ENCODE results near the gene KLHL22.
A peak's percentile ranks its signal among the peaks of the same experiment; 100 is the strongest.
"Not testable (repeated sequence)": the region's sequence is repeated elsewhere in the genome, so short reads cannot be mapped to it uniquely, and the experiment has no call there.

Gene KLHL22

GRCh38 chr22:20494978-20495860, at the start of gene KLHL22:
TSS of gene KLHL22 (minus strand) at chr22:20495795. CDS start at chr22:20489211, 6,584 bp downstream.
- peak within 1 kb of the TSS; percentile 74 for H3K4me3 ChIP-seq (ENCODE audit: low read depth, low read length)
- no peak for TF ChIP-seq CTCF (IDR thresholded peaks at IDR 0.05; ENCODE audit: low read depth, low read length)

GRCh38 chr22:20545318-20545634, 49.7 kb upstream of the KLHL22 start:
- not testable (repeated sequence) for H3K4me3 ChIP-seq (ENCODE audit: low read depth, low read length)

GRCh38 chr22:20542736-20543135, 47.1 kb upstream of the KLHL22 start:
- no peak overlapping the region for H3K4me3 ChIP-seq (ENCODE audit: low read depth, low read length)
- no peak for TF ChIP-seq CTCF (IDR thresholded peaks at IDR 0.05; ENCODE audit: low read depth, low read length)

- TF ChIP-seq CTCF (IDR thresholded peaks at IDR 0.05; ENCODE audit: low read depth, low read length) = no peak
- no peak overlapping the region for H3K4me3 ChIP-seq (ENCODE audit: low read depth, low read length)
These were observed 46.5 kb upstream of the KLHL22 start for GRCh38 chr22:20542055-20542454.

- H3K4me3 ChIP-seq (ENCODE audit: low read depth, low read length) = not testable (repeated sequence)
These were observed 43.3 kb upstream of the KLHL22 start for GRCh38 chr22:20538875-20539274.

GRCh38 chr22:20537983-20538382, 42.4 kb upstream of the KLHL22 start:
- TF ChIP-seq CTCF (IDR thresholded peaks at IDR 0.05; ENCODE audit: low read depth, low read length) = no peak

GRCh38 chr22:20537325-20537756, 41.7 kb upstream of the KLHL22 start:
- H3K4me3 ChIP-seq (ENCODE audit: low read depth, low read length) = no peak overlapping the region
- TF ChIP-seq CTCF (IDR thresholded peaks at IDR 0.05; ENCODE audit: low read depth, low read length) = no peak

More at GRCh38 chr22:20537983-20538382, 42.4 kb upstream of the KLHL22 start:
- H3K4me3 ChIP-seq (ENCODE audit: low read depth, low read length) = no peak overlapping the region

GRCh38 chr22:20536590-20537324, 41.2 kb upstream of the KLHL22 start:
- no peak overlapping the region for H3K4me3 ChIP-seq (ENCODE audit: low read depth, low read length)
- no peak for TF ChIP-seq CTCF (IDR thresholded peaks at IDR 0.05; ENCODE audit: low read depth, low read length)

Measured in WI38 (cell line).